IMR-90 (cell line): Measurements from ENCODE around the gene PHF11. TPM values are rescaled to one million over a fixed set of nuclear protein-coding genes. Genes with fewer than 3 reads are reported as not detected.

Experiments
- polyA plus RNA-seq, 3 experiments: library from polyadenylated mRNA; depleted of rRNA; stranded (reverse); fragments of >200 nt; gene quantifications; 2 replicates each; pipeline ENCODE4 v1.2.3, GENCODE V29; 2012; ENCODE audit warnings: low replicate concordance in 1 of 3
- total RNA-seq: library from RNA; depleted of rRNA; stranded (reverse); fragments of >200 nt; gene quantifications from 2 replicates; pipeline ENCODE4 v1.2.3, GENCODE V29; 2012; rRNA removed

The PHF11 gene
- total and polyA plus RNA-seq, 2 of the 4 experiments (the other 2 are of a cell fraction) = 3.9 to 15.4 TPM

Other genes starting within 250 kb of the PHF11 start
- gene CDADC1, start 248.0 kb upstream of the PHF11 start, total RNA-seq = 0.54 and 0.83 TPM in 2 replicates
- 2.6 and 2.7 TPM in 2 replicates for gene CDADC1, start 248.0 kb upstream of the PHF11 start, polyA plus RNA-seq (2012; rRNA removed)
- gene CAB39L, start 51.9 kb upstream of the PHF11 start, total RNA-seq = 16.7 and 21.9 TPM in 2 replicates
- 6.6 and 8.5 TPM in 2 replicates for gene CAB39L, start 51.9 kb upstream of the PHF11 start, polyA plus RNA-seq (2012; rRNA removed)
- 5.7 and 8.6 TPM in 2 replicates for gene SETDB2, start 51.7 kb upstream of the PHF11 start, total RNA-seq
- gene SETDB2, start 51.7 kb upstream of the PHF11 start, polyA plus RNA-seq (2012; rRNA removed) = 2.9 and 4.3 TPM in 2 replicates
- 11.3 and 16.1 TPM in 2 replicates for gene RCBTB1, start 89.6 kb downstream of the PHF11 start, total RNA-seq
- 9.5 and 11.6 TPM in 2 replicates for gene RCBTB1, start 89.6 kb downstream of the PHF11 start, polyA plus RNA-seq (2012; rRNA removed)
- not detected in 2 replicates for gene ARL11, start 132.6 kb downstream of the PHF11 start, total RNA-seq
- not detected in 2 replicates for gene ARL11, start 132.6 kb downstream of the PHF11 start, polyA plus RNA-seq (2012; rRNA removed)
- gene EBPL, start 195.5 kb downstream of the PHF11 start, total RNA-seq = 57.9 and 78.6 TPM in 2 replicates
- gene EBPL, start 195.5 kb downstream of the PHF11 start, polyA plus RNA-seq (2012; rRNA removed) = 65.3 and 71.1 TPM in 2 replicates